ENCODE data around the gene MID1. TPM values are rescaled to one million over a fixed set of nuclear protein-coding genes. Genes with fewer than 3 reads are reported as not detected.
"Not testable (repeated sequence)": the region's sequence is repeated elsewhere in the genome, so short reads cannot be mapped to it uniquely, and the experiment has no call there.

The MID1 gene
- total RNA-seq, 3 donors from 2014 or later, result 41.4 to 48.8 (median 48.4) TPM

DNA sequence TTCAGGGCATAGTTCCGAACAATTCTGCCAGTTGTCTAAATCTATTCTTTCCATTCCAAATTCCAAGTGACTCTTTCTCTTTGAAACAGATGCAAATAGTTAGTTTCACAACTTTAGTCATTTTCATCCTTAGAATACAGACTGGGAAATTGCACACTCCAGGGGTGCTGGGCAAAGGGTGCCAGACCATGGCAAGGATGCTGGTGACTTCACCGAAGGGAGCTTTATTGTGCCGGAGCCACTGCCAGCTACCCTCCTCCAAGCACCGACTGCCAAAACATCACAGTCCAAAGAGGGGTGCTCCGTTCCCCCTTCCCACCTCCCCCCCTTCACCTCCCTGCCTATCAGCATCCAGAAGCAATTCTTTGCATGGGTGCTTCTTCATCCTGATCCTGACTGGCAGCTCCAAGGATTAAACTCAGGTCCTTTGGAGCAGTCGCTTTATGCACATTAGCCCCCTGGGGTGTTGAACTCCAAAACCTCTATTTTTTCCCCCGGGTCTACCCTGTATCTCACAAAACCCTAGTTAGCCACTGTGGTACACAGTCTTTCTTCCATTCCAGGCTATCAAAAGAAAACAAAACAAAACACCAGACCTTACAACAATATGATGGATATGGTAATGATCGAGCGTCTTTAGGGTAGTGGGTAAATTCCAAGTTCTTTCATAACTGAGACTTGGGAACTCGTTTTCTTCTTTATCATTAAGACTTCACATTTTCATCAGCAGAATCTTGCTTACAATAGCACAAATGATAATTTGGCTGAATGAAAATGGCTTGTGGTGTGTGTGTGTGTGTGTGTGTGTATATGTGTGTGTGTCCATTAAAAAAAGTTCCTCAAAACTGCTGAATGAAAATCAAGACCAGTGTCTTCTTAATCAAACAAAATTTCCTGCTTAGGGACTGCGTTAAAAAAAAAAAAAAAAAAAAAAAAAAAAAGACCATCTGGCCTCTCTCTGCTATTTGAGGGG lies 28.7 kb downstream of the MID1 start:
- H3K4me3 ChIP-seq, result no peak overlapping the region
- intact Hi-C loops (cut with DNase I, micrococcal nuclease), result no loop called here
- no peaks in the 10 kb centered on the region for H3K4me1 ChIP-seq (ENCODE audit: low read depth)
- no peak for DNase-seq
- H3K9me3 ChIP-seq, result no peaks in the 10 kb centered on the region
- TF ChIP-seq, protein P1, sequence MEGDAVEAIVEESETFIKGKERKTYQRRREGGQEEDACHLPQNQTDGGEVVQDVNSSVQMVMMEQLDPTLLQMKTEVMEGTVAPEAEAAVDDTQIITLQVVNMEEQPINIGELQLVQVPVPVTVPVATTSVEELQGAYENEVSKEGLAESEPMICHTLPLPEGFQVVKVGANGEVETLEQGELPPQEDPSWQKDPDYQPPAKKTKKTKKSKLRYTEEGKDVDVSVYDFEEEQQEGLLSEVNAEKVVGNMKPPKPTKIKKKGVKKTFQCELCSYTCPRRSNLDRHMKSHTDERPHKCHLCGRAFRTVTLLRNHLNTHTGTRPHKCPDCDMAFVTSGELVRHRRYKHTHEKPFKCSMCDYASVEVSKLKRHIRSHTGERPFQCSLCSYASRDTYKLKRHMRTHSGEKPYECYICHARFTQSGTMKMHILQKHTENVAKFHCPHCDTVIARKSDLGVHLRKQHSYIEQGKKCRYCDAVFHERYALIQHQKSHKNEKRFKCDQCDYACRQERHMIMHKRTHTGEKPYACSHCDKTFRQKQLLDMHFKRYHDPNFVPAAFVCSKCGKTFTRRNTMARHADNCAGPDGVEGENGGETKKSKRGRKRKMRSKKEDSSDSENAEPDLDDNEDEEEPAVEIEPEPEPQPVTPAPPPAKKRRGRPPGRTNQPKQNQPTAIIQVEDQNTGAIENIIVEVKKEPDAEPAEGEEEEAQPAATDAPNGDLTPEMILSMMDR (IDR thresholded peaks at IDR 0.05), result no peak
- no peaks in the 10 kb centered on the region for H3K36me3 ChIP-seq (ENCODE audit: low read depth)
- no peak for ATAC-seq

GRCh38 chrX:10589787-10590186 lies 30.6 kb downstream of the MID1 start:
- intact Hi-C loops (cut with DNase I, micrococcal nuclease), result not testable (repeated sequence)

GRCh38 chrX:10589098-10589497 lies 31.3 kb downstream of the MID1 start:
- TF ChIP-seq, protein P1 (IDR thresholded peaks at IDR 0.05), result no peak
- DNase-seq (no peak), ATAC-seq (no peak)
- Histone ChIP-seq H3K4me3 (no peak overlapping the region), H3K9me3 (peaks cover 7% of the 10 kb centered on the region), H3K4me1 (ENCODE audit: low read depth) (no peaks in the 10 kb centered on the region), H3K36me3 (ENCODE audit: low read depth) (no peaks in the 10 kb centered on the region)
- intact Hi-C loops (cut with DNase I, micrococcal nuclease), result no loop called here

More at GRCh38 chrX:10589787-10590186, 30.6 kb downstream of the MID1 start:
- H3K4me3 ChIP-seq; H3K36me3 ChIP-seq (ENCODE audit: low read depth); ATAC-seq; H3K9me3 ChIP-seq; H3K4me1 ChIP-seq (ENCODE audit: low read depth); DNase-seq: not testable (repeated sequence)

- H3K9me3 ChIP-seq; DNase-seq; H3K4me1 ChIP-seq (ENCODE audit: low read depth); intact Hi-C loops (cut with DNase I, micrococcal nuclease); H3K36me3 ChIP-seq (ENCODE audit: low read depth); ATAC-seq; H3K4me3 ChIP-seq: not testable (repeated sequence)
Observed at GRCh38 chrX:10584882-10585281, 35.5 kb downstream of the MID1 start.

GRCh38 chrX:10582945-10583344 lies 37.4 kb downstream of the MID1 start:
- H3K4me3 ChIP-seq, result no peak overlapping the region
- intact Hi-C loops (cut with DNase I, micrococcal nuclease), result no loop called here
- TF ChIP-seq, protein P1 (IDR thresholded peaks at IDR 0.05), result no peak
- no peaks in the 10 kb centered on the region for H3K4me1 ChIP-seq (ENCODE audit: low read depth)
- no peaks in the 10 kb centered on the region for H3K36me3 ChIP-seq (ENCODE audit: low read depth)
- ATAC-seq (no peak), DNase-seq (no peak)
- H3K9me3 ChIP-seq, result peaks cover 7% of the 10 kb centered on the region

DNA sequence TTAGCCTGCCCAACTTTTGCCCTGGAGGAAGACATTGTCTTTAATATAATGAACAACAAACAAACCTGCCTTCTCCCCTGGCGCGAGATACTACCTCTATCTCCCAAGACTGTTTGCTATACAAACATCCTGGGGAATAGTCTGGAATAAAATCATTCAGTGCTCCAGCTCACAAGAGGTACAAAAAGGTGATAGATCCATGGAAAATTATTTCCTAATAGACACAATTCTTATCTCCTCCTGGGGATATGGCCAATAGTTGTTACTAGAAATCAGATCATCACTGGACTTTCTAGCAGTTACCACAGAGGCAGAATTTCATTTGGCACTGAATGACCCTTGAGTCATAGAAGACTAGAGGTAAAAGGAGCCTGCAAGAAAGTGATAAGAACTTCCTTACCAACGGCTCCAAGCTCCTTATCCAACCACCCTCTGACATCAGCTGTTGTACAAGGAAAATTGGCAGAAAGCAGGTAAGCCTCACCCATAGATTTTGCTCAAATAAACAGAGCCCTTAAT lies 38.1 kb downstream of the MID1 start:
- ATAC-seq, result peak; percentile 81

More for the DNA sequence above, 38.1 kb downstream of the MID1 start:
- H3K4me1 ChIP-seq (ENCODE audit: low read depth), result no peaks in the 10 kb centered on the region
- H3K9me3 ChIP-seq, result peaks cover 7% of the 10 kb centered on the region
- DNase-seq, result no peak
- TF ChIP-seq, protein P1 (IDR thresholded peaks at IDR 0.05), result no peak
- H3K36me3 ChIP-seq (ENCODE audit: low read depth), result no peaks in the 10 kb centered on the region
- intact Hi-C loops (cut with DNase I, micrococcal nuclease), result no loop called here
- H3K4me3 ChIP-seq, result no peak overlapping the region
